Occipital lobe (tissue), 2 donors: ENCODE results near the gene CMC1. TPM values are rescaled to one million over a fixed set of nuclear protein-coding genes. Genes with fewer than 3 reads are reported as not detected.
"Not testable (repeated sequence)": the region's sequence is repeated elsewhere in the genome, so short reads cannot be mapped to it uniquely, and the experiment has no call there.

Experiments used
- DNase-seq: peaks from one replicate; lab custom pipeline; 2025; lab: John Stamatoyannopoulos, UW
- total RNA-seq: library from RNA; depleted of rRNA; stranded (reverse); fragments of >200 nt; gene quantifications from one replicate; pipeline ENCODE4 v1.2.3, GENCODE V29; 2014

Gene CMC1
- total RNA-seq = 8.9 TPM

DNA sequence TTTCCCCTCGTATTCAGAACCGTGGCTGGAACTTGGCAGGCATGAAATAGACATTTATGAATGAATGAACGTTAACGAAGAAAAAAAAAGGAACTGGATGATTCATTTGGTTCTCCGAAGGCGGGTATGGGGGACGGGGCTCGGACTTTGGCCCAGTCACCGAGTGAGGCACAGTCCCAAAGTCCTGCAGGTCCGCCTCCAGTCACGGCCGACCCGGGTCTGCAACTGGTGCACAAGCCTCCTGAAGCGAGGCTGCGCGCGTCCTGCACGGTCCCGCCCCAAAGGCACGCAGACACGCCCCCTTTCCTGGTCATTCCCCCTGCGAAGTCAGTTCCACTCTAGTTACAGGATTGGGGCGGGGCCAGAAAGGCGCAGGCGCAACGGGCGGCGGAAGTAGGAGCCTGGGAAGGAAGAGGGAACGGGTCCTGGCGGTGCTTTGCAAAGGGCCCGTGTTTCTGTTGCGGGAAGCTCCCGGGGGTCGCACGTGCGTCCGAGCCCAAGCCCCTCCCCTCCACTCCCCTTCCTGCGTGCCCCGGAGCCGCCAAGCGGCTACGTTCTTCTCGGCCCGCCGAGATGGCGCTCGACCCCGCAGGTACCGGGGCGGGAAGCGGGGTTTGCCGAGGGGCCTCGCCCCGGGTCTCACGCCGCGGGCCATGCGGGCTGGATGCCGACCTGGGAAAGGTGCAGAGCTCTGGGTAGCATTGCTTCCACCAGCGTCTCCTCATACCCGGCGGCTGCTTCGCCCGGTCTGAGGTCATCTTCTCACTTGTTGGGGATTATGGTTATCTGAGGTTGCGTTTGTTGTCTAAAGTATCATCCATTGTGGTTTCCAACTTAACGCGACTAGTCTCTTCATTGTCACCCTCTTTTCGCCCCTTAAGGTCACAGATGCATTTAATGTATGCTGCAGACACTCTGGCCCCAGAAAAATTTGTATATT, at the start of gene CMC1:
Gene CMC1, plus strand, starts transcription at position 399 of the 940 bp plus-strand sequence. Its CDS starts 175 bp downstream, at position 574.
- DNase-seq = peak; percentile 96

DNA sequence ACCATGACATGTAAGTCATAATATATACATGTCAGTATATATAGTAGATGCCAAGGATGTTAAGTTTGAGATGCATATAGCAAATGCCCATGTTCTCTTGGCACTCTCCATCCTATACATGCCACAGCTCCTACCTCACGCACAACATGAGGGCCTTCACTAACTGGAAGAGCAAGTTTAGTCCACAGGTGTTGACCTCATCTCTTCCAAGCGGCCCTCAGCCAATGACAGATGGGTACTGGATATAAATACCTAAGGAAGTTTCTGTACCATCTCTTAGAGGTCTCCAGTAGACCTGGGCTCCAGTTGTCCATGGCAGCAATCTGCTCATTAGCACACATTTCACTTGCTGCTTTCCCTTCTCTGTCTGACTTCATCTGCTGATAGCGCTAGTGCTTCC, 43.3 kb upstream of the CMC1 start:
- no peak for DNase-seq

GRCh38 chr3:28198974-28199373, 42.4 kb upstream of the CMC1 start:
- DNase-seq = no peak

GRCh38 chr3:28199643-28200042, 41.8 kb upstream of the CMC1 start:
- not testable (repeated sequence) for DNase-seq

GRCh38 chr3:28200366-28200848, 41.0 kb upstream of the CMC1 start:
- DNase-seq = not testable (repeated sequence)

DNA sequence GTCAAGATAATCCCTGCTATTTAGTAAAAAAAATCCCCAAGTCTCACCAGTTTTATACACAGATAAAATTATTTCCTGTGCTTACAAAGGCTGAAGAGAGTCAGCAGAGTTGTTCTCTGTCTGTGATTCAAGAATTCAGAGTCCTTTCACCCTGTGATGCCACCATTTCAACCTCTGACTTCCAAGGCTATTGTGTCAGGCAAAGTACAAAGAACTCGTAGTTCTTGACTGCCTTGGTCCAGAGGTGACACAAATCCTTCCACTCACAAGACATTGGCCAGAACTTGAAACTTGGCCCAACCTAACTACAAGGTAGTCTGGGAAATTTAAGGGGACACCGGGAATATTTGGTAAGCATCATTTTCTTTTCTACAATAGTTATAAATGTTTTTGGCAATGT, 34.9 kb upstream of the CMC1 start:
- DNase-seq = no peak

- no peak for DNase-seq
These were observed 34.3 kb upstream of the CMC1 start for GRCh38 chr3:28207000-28207733.

- DNase-seq = no peak
These were observed 30.3 kb upstream of the CMC1 start for GRCh38 chr3:28210968-28211713.

DNA sequence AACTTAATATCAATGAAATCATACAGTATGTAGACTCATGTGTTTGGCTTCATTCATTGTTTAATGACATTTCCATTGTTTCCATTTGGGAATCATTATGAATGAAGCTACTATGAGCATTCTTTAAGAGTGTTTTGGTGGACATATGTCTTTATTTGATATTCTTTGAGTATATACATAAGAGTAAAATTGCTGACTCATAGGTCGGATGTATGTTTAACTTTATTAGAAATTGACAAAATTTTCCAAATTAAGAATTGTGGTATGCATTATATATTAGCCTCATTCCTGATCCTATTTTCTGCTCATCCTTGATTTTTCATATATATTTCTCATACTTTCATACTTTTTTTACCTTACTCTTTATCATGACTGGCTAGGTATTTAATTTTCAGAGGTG, 28.7 kb upstream of the CMC1 start:
- no peak for DNase-seq

GRCh38 chr3:28215407-28215806, 26.0 kb upstream of the CMC1 start:
- DNase-seq = no peak

GRCh38 chr3:28218071-28218916, 23.1 kb upstream of the CMC1 start:
- DNase-seq = no peak

DNA sequence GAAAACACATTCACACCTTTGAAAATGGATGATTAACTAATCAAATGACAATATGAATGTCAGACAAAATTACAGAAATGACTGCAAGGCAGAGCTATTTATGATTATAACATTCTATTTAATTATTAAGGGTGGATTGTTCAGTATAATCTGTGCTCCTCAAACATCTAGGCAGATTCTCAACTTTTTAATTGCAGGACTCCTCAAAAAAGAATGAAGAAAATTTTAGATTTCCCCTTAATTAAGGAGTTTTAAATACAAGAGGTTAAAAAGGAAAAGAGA, 22.6 kb upstream of the CMC1 start:
- DNase-seq = no peak

- no peak for DNase-seq
These were observed 17.0 kb upstream of the CMC1 start for GRCh38 chr3:28224430-28224829.

GRCh38 chr3:28226020-28226419, 15.4 kb upstream of the CMC1 start:
- DNase-seq = no peak

GRCh38 chr3:28228623-28229022, 12.8 kb upstream of the CMC1 start:
- DNase-seq = no peak

DNA sequence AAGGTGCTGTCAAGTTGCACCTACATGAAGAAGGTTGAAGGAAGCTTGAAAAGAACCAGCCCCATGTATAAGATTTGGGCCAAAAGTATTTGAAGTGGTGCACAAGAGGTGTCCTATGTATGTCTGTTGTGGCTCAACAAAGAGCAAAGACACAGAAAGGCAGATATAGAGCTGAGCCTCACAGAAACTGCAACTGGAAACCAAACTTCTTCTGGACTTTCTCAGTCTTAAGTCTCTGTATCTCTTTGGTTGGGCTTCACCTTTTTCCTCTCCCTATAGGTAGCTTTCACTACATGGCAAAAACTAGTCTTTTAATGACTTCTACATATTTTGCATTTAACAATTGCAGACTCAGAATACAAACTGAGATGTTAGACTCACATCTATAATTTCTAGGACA, 8.8 kb upstream of the CMC1 start:
- DNase-seq = no peak

DNA sequence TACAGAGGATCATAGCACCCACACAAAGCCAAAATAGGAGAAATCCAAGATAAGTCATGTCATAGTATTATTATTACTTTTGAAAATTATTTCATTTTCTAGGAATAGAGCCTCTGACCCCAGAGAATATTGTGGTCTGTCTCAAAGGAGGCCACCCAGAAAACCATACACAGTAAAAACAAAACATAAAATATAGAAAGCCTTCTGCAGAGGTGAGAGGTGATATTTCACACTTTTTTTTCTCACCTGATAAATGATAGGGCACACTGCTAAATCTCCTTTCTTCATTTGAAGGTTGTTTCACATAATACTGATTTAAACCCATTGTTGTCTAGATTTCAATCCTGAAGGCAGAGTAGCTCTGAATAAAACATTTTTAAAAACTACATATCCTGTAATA, 7.0 kb upstream of the CMC1 start:
- no peak for DNase-seq

GRCh38 chr3:28239108-28239507, 2.3 kb upstream of the CMC1 start:
- DNase-seq = no peak

DNA sequence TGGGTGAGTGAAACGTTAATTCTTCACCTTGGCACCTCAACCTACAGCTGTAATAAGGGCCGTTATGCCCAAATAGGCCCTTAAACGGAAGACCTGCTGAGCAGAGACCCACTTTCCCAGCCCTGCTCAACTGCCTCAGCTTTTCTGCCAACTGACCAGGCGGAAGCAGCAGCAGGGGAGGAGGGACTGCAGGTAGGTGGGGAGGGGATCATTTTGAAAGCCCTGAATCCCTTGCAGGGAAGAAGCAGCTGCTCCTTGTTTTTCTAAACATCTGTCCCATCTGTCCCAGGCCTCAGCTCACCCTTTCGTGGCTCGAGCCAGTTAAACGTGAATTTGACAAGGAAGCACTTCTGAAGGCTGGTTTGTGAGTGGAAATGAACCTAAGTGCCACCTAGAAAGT, 978 bp upstream of the CMC1 start:
- no peak for DNase-seq

- no peak for DNase-seq
These were observed 1.1 kb downstream of the CMC1 start for GRCh38 chr3:28242519-28242918.
